ENCODE data around the gene SPPL2C.

SPPL2C gene

GRCh38 chr17:45844695-45845375, at the start of gene SPPL2C:
TSS of gene SPPL2C (plus strand) at chr17:45844881. CDS start at chr17:45844907, 26 bp downstream.
- no peak for DNase-seq

GRCh38 chr17:45800816-45801215, 43.9 kb upstream of the SPPL2C start:
- DNase-seq, result no peak

- no peak for DNase-seq
Observed at GRCh38 chr17:45801421-45801820, 43.3 kb upstream of the SPPL2C start.

GRCh38 chr17:45808845-45809244, 35.8 kb upstream of the SPPL2C start:
- no peak for DNase-seq

GRCh38 chr17:45809499-45809898, 35.2 kb upstream of the SPPL2C start:
- DNase-seq, result no peak

GRCh38 chr17:45812102-45812501, 32.6 kb upstream of the SPPL2C start:
- DNase-seq, result no peak

GRCh38 chr17:45813048-45813725, 31.5 kb upstream of the SPPL2C start:
- no peak for DNase-seq

- DNase-seq, result no peak
Observed at GRCh38 chr17:45814622-45815606, 29.8 kb upstream of the SPPL2C start.

GRCh38 chr17:45815752-45816151, 28.9 kb upstream of the SPPL2C start:
- no peak for DNase-seq

GRCh38 chr17:45818041-45818440, 26.6 kb upstream of the SPPL2C start:
- no peak for DNase-seq

GRCh38 chr17:45818699-45819098, 26.0 kb upstream of the SPPL2C start:
- no peak for DNase-seq

GRCh38 chr17:45819632-45820031, 25.0 kb upstream of the SPPL2C start:
- DNase-seq, result no peak

GRCh38 chr17:45820052-45820780, 24.5 kb upstream of the SPPL2C start:
- no peak for DNase-seq

- no peak for DNase-seq
Observed at GRCh38 chr17:45821147-45821546, 23.5 kb upstream of the SPPL2C start.

- DNase-seq, result peak in 1 of 6 experiments; percentile 17
Observed at GRCh38 chr17:45823598-45823997, 21.1 kb upstream of the SPPL2C start.

- no peak for DNase-seq
Observed at GRCh38 chr17:45824475-45824874, 20.2 kb upstream of the SPPL2C start.

- DNase-seq, result no peak
Observed at GRCh38 chr17:45824901-45825492, 19.7 kb upstream of the SPPL2C start.

- DNase-seq, result no peak
Observed at GRCh38 chr17:45825792-45826191, 18.9 kb upstream of the SPPL2C start.

- DNase-seq, result no peak
Observed at GRCh38 chr17:45826919-45827588, 17.6 kb upstream of the SPPL2C start.

GRCh38 chr17:45828171-45828570, 16.5 kb upstream of the SPPL2C start:
- no peak for DNase-seq

- no peak for DNase-seq
Observed at GRCh38 chr17:45828582-45829133, 16.0 kb upstream of the SPPL2C start.
